ENCODE results near the gene TRPC4AP.

The TRPC4AP gene

GRCh38 chr20:34997774-34998173, 94.8 kb downstream of the TRPC4AP start:
- no peak for TF ChIP-seq CTCF (IDR thresholded peaks at IDR 0.05; ENCODE audit: low read length, missing control alignments)
- no peak overlapping the region for H3K4me3 ChIP-seq (replicated peaks; ENCODE audit: low read depth, low read length)
- no peak for DNase-seq (ENCODE audit: low read depth)

GRCh38 chr20:34997131-34997561, 95.5 kb downstream of the TRPC4AP start:
- no peak overlapping the region for H3K4me3 ChIP-seq (replicated peaks; ENCODE audit: low read depth, low read length)
- no peak for DNase-seq (ENCODE audit: low read depth)
- TF ChIP-seq CTCF (IDR thresholded peaks at IDR 0.05; ENCODE audit: low read length, missing control alignments), result no peak

- no peak for DNase-seq (ENCODE audit: low read depth)
- no peak for TF ChIP-seq CTCF (IDR thresholded peaks at IDR 0.05; ENCODE audit: low read length, missing control alignments)
- H3K4me3 ChIP-seq (replicated peaks; ENCODE audit: low read depth, low read length), result no peak overlapping the region
Observed at GRCh38 chr20:34996243-34997028, 96.2 kb downstream of the TRPC4AP start.

GRCh38 chr20:34995696-34996095, 96.9 kb downstream of the TRPC4AP start:
- no peak for DNase-seq (ENCODE audit: low read depth)
- H3K4me3 ChIP-seq (replicated peaks; ENCODE audit: low read depth, low read length), result no peak overlapping the region
- TF ChIP-seq CTCF (IDR thresholded peaks at IDR 0.05; ENCODE audit: low read length, missing control alignments), result no peak

- no peak for DNase-seq (ENCODE audit: low read depth)
Observed at GRCh38 chr20:34995192-34995591, 97.4 kb downstream of the TRPC4AP start.

GRCh38 chr20:34994509-34995131, 98.0 kb downstream of the TRPC4AP start:
- H3K4me3 ChIP-seq (replicated peaks; ENCODE audit: low read depth, low read length), result no peak overlapping the region
- DNase-seq (ENCODE audit: low read depth), result no peak
- no peak for TF ChIP-seq CTCF (IDR thresholded peaks at IDR 0.05; ENCODE audit: low read length, missing control alignments)

More at GRCh38 chr20:34995192-34995591, 97.4 kb downstream of the TRPC4AP start:
- no peak for TF ChIP-seq CTCF (IDR thresholded peaks at IDR 0.05; ENCODE audit: low read length, missing control alignments)
- no peak overlapping the region for H3K4me3 ChIP-seq (replicated peaks; ENCODE audit: low read depth, low read length)
